ENCODE data around the gene PKNOX2.

Gene PKNOX2

GRCh38 chr11:125192717-125193415 is 28.3 kb downstream of the PKNOX2 start:
- no peak for FAIRE-seq
- no peak for DNase-seq (ENCODE audit: insufficient read length)
- TF ChIP-seq POLR2AphosphoS5 (IDR thresholded peaks at IDR 0.05; ENCODE audit: low read depth, low read length) (no peak), TAF1 (IDR thresholded peaks at IDR 0.05; ENCODE audit: borderline replicate concordance, low read depth, low read length) (no peak), POLR2A (IDR thresholded peaks at IDR 0.05; ENCODE audit: low read depth, low read length) (no peak)

DNA sequence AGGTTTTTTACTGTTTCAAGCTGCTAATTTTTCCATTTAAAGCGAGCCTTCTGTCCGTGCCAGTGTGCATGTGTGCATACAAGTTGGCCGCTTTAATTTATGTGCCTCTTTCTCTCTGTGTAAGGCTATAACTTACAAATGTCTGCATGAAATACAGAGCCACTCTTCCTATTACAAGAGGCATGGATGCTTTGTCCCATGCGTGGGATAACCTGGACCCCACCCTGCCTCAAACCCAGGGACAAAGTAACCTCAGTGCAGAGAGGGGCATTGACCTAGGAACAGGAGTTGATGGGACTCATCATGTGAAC is 28.8 kb downstream of the PKNOX2 start:
- TF ChIP-seq POLR2AphosphoS5 (IDR thresholded peaks at IDR 0.05; ENCODE audit: low read depth, low read length): no peak
- no peak for TF ChIP-seq TAF1 (IDR thresholded peaks at IDR 0.05; ENCODE audit: borderline replicate concordance, low read depth, low read length)
- TF ChIP-seq POLR2A (IDR thresholded peaks at IDR 0.05; ENCODE audit: low read depth, low read length): no peak
- FAIRE-seq (no peak), DNase-seq (ENCODE audit: insufficient read length) (no peak)

GRCh38 chr11:125193841-125194240 is 29.3 kb downstream of the PKNOX2 start:
- no peak for TF ChIP-seq TAF1 (IDR thresholded peaks at IDR 0.05; ENCODE audit: borderline replicate concordance, low read depth, low read length)
- DNase-seq (ENCODE audit: insufficient read length): no peak
- FAIRE-seq: no peak

- FAIRE-seq (no peak), DNase-seq (ENCODE audit: insufficient read length) (no peak)
- TF ChIP-seq POLR2A (IDR thresholded peaks at IDR 0.05; ENCODE audit: low read depth, low read length) (no peak), TAF1 (IDR thresholded peaks at IDR 0.05; ENCODE audit: borderline replicate concordance, low read depth, low read length) (no peak), POLR2AphosphoS5 (IDR thresholded peaks at IDR 0.05; ENCODE audit: low read depth, low read length) (no peak)
Measured at GRCh38 chr11:125199915-125200314, 35.4 kb downstream of the PKNOX2 start.

DNA sequence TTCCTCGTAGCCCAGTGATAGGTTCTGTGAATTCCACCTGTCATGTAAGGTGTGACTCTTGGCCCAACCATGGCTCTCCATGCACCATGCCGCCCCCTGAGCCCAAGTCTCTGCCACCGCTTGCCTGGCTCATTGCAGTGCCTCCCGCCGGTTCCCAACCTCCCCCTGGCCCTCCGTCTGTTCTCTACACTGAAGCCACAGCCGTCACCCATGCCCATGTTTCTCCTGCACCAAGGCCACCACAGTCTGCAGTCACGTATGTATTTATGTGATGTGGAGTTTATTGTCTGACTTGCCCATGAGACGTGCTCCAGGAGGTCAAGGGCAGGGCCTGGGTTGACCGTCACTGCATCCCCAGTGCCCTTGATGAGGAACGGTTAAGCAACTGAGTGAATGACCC is 35.9 kb downstream of the PKNOX2 start:
- TF ChIP-seq POLR2A (IDR thresholded peaks at IDR 0.05; ENCODE audit: low read depth, low read length) (no peak), POLR2AphosphoS5 (IDR thresholded peaks at IDR 0.05; ENCODE audit: low read depth, low read length) (no peak), TAF1 (IDR thresholded peaks at IDR 0.05; ENCODE audit: borderline replicate concordance, low read depth, low read length) (no peak)
- no peak for FAIRE-seq
- DNase-seq (ENCODE audit: insufficient read length): no peak

DNA sequence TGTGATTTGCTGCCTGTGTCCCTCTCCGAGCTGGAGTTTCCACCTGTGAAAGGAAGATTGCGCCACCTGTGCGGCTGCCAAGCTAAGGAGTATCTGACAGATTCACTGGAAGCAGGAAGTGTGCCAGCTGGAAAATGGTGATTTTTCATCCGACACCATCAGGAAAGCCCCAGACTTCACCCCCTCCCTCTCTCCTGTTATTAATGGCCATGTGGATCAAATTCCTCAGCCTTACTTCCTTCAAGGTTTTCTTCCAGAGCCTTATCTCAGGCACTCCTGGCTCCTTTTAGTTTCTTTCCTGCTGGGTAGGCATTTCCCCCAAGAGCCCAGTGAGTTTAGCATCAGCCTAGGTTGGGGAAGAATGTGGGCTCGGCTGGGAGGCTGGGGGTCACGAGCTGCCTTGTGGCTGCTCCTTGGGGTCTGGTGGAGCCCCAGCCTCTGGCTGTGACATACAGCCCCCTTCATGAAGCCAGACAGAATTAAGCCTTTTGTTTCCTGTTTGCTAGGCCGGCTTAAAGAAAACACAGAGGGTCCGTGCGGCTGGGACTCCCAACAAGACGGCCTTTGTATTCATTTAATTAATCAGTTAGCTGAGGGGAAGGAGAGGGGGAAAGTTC is 37.1 kb downstream of the PKNOX2 start:
- FAIRE-seq (no peak), DNase-seq (ENCODE audit: insufficient read length) (no peak)
- TF ChIP-seq POLR2A (IDR thresholded peaks at IDR 0.05; ENCODE audit: low read depth, low read length) (no peak), TAF1 (IDR thresholded peaks at IDR 0.05; ENCODE audit: borderline replicate concordance, low read depth, low read length) (no peak), POLR2AphosphoS5 (IDR thresholded peaks at IDR 0.05; ENCODE audit: low read depth, low read length) (no peak)

- no peak for FAIRE-seq
- no peak for DNase-seq (ENCODE audit: insufficient read length)
- TF ChIP-seq POLR2AphosphoS5 (IDR thresholded peaks at IDR 0.05; ENCODE audit: low read depth, low read length): no peak
- TF ChIP-seq POLR2A (IDR thresholded peaks at IDR 0.05; ENCODE audit: low read depth, low read length): no peak
- TF ChIP-seq TAF1 (IDR thresholded peaks at IDR 0.05; ENCODE audit: borderline replicate concordance, low read depth, low read length): no peak
Measured at GRCh38 chr11:125202362-125202880, 37.9 kb downstream of the PKNOX2 start.

GRCh38 chr11:125202977-125203376 is 38.4 kb downstream of the PKNOX2 start:
- FAIRE-seq: no peak

GRCh38 chr11:125207866-125208425 is 43.4 kb downstream of the PKNOX2 start:
- TF ChIP-seq POLR2AphosphoS5 (IDR thresholded peaks at IDR 0.05; ENCODE audit: low read depth, low read length) (no peak), POLR2A (IDR thresholded peaks at IDR 0.05; ENCODE audit: low read depth, low read length) (no peak), TAF1 (IDR thresholded peaks at IDR 0.05; ENCODE audit: borderline replicate concordance, low read depth, low read length) (no peak)
- no peak for FAIRE-seq
- DNase-seq (ENCODE audit: insufficient read length): no peak

More at GRCh38 chr11:125202977-125203376, 38.4 kb downstream of the PKNOX2 start:
- DNase-seq (ENCODE audit: insufficient read length): no peak
- TF ChIP-seq TAF1 (IDR thresholded peaks at IDR 0.05; ENCODE audit: borderline replicate concordance, low read depth, low read length) (no peak), POLR2AphosphoS5 (IDR thresholded peaks at IDR 0.05; ENCODE audit: low read depth, low read length) (no peak), POLR2A (IDR thresholded peaks at IDR 0.05; ENCODE audit: low read depth, low read length) (no peak)

- FAIRE-seq (no peak), DNase-seq (ENCODE audit: insufficient read length) (no peak)
- TF ChIP-seq POLR2A (IDR thresholded peaks at IDR 0.05; ENCODE audit: low read depth, low read length) (no peak), TAF1 (IDR thresholded peaks at IDR 0.05; ENCODE audit: borderline replicate concordance, low read depth, low read length) (no peak), POLR2AphosphoS5 (IDR thresholded peaks at IDR 0.05; ENCODE audit: low read depth, low read length) (no peak)
Measured at GRCh38 chr11:125210066-125210465, 45.5 kb downstream of the PKNOX2 start.

DNA sequence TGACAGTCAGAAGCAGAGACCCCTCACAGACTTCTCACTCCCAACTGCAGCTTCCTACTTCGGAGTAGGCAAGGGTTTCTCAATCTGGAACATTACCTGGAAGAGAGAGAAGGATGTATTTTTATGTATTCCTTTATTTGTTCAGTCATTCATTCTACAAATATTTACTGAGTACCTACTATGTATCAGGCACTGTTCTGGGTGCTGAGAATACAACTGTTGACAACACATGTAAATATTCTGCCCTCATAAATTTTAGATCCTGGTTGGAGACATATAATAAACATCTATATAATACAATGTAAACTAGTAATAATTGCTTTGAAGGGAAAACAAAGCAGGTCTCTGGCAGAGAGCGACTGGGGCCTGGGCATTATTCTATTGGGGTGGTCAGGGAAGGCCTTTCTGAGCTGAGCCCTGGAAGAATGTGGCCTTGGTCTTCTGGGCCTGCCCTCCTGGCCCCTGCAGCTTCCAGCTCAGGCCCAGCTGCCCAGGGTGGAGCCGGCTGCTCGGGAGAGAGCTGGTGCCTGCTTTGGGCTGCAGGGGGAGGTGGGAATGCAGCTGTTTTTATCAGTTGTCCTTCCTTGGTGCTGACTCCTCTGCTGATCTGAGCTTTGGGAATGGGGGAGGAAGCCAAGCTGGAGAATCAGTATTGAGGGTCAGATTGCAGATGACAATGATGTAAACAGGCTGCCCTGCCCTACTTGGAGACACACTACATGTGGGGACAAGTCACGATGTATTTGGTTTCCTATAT is 46.8 kb downstream of the PKNOX2 start:
- no peak for TF ChIP-seq POLR2AphosphoS5 (IDR thresholded peaks at IDR 0.05; ENCODE audit: low read depth, low read length)
- no peak for TF ChIP-seq POLR2A (IDR thresholded peaks at IDR 0.05; ENCODE audit: low read depth, low read length)
- TF ChIP-seq TAF1 (IDR thresholded peaks at IDR 0.05; ENCODE audit: borderline replicate concordance, low read depth, low read length): no peak
- DNase-seq (ENCODE audit: insufficient read length) (no peak), FAIRE-seq (no peak)

All from GM12892 (cell line).